ENCODE data around the gene PKP3.
"Not testable (repeated sequence)": the region's sequence is repeated elsewhere in the genome, so short reads cannot be mapped to it uniquely, and the experiment has no call there.

Gene PKP3

DNA sequence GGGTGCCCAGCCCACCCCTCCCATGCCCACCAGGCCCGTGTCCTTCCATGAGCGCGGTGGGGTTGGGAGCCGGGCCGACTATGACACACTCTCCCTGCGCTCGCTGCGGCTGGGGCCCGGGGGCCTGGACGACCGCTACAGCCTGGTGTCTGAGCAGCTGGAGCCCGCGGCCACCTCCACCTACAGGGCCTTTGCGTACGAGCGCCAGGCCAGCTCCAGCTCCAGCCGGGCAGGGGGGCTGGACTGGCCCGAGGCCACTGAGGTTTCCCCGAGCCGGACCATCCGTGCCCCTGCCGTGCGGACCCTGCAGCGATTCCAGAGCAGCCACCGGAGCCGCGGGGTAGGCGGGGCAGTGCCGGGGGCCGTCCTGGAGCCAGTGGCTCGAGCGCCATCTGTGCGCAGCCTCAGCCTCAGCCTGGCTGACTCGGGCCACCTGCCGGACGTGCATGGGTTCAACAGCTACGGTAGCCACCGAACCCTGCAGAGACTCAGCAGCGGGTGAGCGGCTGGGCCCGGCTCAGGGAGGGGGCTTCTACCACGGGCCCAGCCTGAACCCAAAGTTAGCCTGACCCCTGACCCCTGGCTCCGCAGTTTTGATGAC is 3.0 kb downstream of the PKP3 start:
- DNase-seq: peak in 3 of 6 experiments; percentile 23 to 43 (median 40)

DNA sequence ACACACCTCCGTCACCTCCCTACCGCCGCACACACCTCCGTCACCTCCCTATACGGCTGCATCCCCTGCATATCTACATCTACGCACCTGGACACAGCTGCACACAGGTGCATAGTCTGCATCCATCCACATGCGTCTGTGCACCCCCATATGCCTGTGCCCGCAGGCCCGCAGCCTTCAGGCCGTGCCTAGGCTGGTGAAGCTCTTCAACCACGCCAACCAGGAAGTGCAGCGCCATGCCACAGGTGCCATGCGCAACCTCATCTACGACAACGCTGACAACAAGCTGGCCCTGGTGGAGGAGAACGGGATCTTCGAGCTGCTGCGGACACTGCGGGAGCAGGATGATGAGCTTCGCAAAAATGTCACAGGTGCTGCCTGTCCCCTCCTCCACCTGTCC is 4.8 kb downstream of the PKP3 start:
- no peak for DNase-seq

GRCh38 chr11:399731-400211 is 5.8 kb downstream of the PKP3 start:
- no peak for DNase-seq

DNA sequence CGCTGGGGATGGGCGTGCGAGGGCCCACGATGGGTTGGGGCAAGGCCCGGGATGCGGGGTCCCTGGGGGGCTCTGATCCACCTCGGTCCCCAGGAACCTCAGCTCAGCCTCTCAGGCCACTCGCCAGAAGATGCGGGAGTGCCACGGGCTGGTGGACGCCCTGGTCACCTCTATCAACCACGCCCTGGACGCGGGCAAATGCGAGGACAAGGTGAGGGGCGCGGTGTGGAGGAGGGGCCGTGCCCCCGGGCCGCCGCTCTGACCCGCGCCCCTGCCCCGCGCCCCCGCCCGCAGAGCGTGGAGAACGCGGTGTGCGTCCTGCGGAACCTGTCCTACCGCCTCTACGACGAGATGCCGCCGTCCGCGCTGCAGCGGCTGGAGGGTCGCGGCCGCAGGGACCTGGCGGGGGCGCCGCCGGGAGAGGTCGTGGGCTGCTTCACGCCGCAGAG is 6.3 kb downstream of the PKP3 start:
- DNase-seq: no peak

DNA sequence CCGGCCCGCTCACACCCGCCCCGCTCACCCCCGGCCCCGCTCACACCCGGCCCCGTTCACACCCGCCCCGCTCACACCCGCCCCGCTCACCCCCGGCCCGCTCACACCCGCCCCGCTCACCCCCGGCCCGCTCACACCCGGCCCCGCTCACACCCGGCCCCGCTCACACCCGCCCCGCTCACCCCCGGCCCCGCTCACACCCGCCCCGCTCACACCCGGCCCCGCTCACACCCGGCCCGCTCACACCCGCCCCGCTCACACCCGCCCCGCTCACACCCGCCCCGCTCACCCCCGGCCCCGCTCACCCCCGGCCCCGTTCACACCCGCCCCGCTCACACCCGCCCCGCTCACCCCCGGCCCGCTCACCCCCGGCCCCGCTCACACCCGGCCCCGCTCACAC is 7.2 kb downstream of the PKP3 start:
- not testable (repeated sequence) for DNase-seq

- no peak for DNase-seq
Measured at GRCh38 chr11:403021-403760, 9.2 kb downstream of the PKP3 start.

GRCh38 chr11:403761-404431 is 9.9 kb downstream of the PKP3 start:
- no peak for DNase-seq

GRCh38 chr11:404551-405264 is 10.7 kb downstream of the PKP3 start:
- DNase-seq: no peak

DNA sequence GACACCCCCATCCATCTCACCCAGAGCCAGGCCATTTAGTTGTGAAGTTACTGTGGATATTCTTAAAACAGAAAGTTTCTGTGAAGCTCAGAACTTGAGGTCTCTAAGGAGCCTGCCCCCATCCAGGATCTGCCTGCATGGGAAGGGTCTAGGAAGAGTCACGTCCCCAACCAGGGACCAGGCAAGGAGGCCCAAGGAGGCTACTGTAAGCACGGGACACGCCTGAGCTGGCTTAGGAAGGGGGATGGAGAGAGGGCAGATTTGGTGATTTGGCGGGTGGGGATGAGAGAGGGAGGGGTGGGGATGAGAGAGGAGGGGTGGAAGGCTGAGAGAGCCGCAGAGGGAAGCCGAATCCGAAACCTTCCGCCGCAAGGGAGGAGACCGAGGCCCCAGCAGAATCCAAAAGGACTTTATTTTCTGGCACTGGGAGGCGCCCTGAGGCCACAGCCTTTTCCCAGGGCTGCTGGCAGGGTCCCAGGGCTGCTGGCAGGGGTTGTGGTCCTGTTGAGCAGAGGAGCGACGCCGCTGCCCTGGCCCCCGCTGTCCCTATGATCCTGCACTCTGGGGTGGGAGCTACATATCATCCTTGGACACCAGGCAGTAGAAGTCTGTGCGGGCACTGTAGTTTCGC is 11.4 kb downstream of the PKP3 start:
- DNase-seq: no peak

GRCh38 chr11:405954-406795 is 12.2 kb downstream of the PKP3 start:
- DNase-seq: no peak

GRCh38 chr11:406796-407650 is 13.0 kb downstream of the PKP3 start:
- DNase-seq: peak; percentile 88 to 94 (median 90)

GRCh38 chr11:407651-408123 is 13.7 kb downstream of the PKP3 start:
- peak in 5 of 6 experiments; percentile 50 to 65 (median 57) for DNase-seq

GRCh38 chr11:408154-409007 is 14.4 kb downstream of the PKP3 start:
- DNase-seq: no peak

DNA sequence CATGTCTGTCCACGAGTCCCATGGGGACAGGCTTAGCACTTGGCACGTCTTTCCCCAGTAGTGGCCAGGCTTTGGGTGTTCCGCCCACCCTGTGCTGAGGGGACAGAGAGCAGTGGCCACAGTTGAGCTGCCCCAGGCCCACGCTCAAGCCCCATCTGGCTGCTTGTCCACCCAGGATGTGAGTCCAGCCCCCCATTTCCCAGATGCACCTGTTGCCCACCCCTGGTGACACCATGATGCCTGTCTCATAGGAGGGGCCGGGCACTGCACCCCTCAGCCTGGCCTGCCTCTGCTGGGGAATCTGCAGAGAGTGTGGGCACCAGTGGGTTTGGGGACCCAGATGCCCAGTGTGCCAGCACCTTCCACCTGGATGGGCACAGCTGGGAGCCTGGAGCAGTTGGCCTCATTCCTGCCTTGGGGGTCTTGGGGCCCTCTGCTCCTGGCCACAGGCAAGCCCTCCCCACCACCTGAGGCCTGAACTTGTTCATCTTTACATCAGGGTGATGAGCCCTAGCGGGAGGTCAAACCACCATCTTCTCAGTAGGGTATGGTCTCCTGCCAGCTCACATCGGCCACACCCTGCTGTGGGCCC is 15.1 kb downstream of the PKP3 start:
- DNase-seq: no peak

DNA sequence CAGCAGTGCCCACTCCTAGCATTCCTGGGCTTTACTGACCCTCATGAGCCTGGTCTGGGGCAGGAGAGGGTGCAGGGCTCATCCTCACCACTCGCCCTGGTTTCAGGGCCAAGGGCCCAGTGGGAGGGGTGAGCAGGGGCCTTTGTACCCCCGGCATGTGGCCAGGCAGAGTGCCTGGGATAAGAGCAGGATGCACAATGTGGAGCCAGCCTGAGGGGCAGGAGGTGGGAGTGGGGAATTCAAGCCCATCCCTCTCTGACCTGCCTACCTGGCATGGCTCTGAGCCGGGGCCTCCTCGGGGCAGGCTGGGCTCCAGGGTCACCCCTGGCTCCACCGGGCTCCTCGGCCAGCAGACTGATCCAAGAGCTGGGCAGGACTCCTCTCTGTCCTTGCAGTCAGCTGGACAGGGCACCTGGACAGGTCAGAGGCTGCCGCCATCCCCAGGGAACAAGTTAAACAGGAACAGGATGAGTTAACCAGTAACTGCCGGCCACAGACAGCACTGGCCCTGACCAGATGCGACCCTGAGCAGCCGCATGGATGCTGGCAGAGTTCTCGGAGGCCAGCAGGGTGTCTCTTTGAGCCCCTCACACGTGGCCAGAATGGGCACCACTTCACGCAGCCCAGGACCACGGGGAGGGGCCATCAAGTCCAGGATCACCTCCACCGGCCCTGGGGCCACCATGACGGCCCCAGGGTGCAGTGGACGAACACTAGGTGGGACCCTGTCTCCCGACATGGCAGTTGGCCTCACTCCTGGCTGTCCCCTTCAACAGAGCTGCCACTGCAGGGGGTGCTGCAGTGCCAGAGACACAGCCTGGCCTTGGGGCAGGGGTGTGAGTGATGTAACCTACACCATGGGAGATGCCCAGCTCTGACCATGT is 15.8 kb downstream of the PKP3 start:
- no peak for DNase-seq

DNA sequence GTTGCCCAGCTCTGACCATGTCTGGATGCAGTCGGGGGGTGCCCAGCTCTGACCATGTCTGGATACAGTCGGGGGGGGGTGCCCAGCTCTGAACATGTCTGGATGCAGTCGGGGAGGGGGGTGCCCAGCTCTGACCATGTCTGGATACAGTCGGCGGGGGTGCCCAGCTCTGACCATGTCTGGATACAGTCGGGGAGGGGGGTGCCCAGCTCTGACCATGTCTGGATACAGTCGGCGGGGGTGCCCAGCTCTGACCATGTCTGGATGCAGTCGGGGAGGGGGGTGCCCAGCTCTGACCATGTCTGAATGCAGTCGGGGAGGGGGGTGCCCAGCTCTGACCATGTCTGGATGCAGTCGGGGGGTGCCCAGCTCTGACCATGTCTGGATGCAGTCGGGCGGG is 16.7 kb downstream of the PKP3 start:
- not testable (repeated sequence) for DNase-seq

DNA sequence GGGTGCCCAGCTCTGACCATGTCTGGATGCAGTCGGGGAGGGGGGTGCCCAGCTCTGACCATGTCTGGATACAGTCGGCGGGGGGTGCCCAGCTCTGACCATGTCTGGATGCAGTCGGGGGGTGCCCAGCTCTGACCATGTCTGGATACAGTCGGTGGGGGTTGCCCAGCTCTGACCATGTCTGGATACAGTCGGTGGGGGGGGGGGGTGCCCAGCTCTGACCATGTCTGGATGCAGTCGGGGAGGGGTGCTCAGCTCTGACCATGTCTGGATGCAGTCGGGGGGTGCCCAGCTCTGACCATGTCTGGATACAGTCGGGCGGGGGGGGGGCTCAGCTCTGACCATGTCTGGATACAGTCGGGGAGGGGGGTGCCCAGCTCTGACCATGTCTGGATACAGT is 17.5 kb downstream of the PKP3 start:
- not testable (repeated sequence) for DNase-seq

GRCh38 chr11:412641-413119 is 18.7 kb downstream of the PKP3 start:
- no peak for DNase-seq

All from stimulated activated naive CD4-positive, alpha-beta T cell (primary cell).